ENCODE measurements around the gene NDUFS7.
"Not testable (repeated sequence)": the region's sequence is repeated elsewhere in the genome, so short reads cannot be mapped to it uniquely, and the experiment has no call there.

NDUFS7 gene

GRCh38 chr19:1429750-1430149 is 46.0 kb downstream of the NDUFS7 start:
- no peak for DNase-seq
- H3K36me3 Mint-ChIP-seq, result peaks cover 24 to 25% of the 10 kb centered on the region in 2 donors
- peaks cover 4 to 9% of the 10 kb centered on the region in 2 donors for H3K4me1 Mint-ChIP-seq
- ATAC-seq (replicated peaks), result no peak
- H3K9me3 Mint-ChIP-seq, result no peaks in the 10 kb centered on the region
- H3K27ac Mint-ChIP-seq, result peak overlapping the region; percentile 69
- no peak overlapping the region for H3K4me3 Mint-ChIP-seq
- H3K27me3 Mint-ChIP-seq, result no peaks in the 10 kb centered on the region

GRCh38 chr19:1430246-1430645 is 46.5 kb downstream of the NDUFS7 start:
- no peak overlapping the region for H3K27ac Mint-ChIP-seq
- no peak overlapping the region for H3K4me3 Mint-ChIP-seq
- ATAC-seq (replicated peaks), result no peak
- H3K4me1 Mint-ChIP-seq, result peaks cover 2 to 5% of the 10 kb centered on the region in 2 donors
- H3K9me3 Mint-ChIP-seq, result no peaks in the 10 kb centered on the region
- DNase-seq, result no peak
- no peaks in the 10 kb centered on the region for H3K27me3 Mint-ChIP-seq
- H3K36me3 Mint-ChIP-seq, result peaks cover 21 to 22% of the 10 kb centered on the region in 2 donors

GRCh38 chr19:1431759-1432506 is 48.2 kb downstream of the NDUFS7 start:
- Mint-ChIP-seq H3K4me3 (peak overlapping the region in 1 of 2 donors; percentile 22), H3K4me1 (peaks cover 0 to 5% of the 10 kb centered on the region in 2 donors), H3K27me3 (no peaks in the 10 kb centered on the region), H3K27ac (peak overlapping the region; percentile 63), H3K9me3 (no peaks in the 10 kb centered on the region), H3K36me3 (peaks cover 22 to 27% of the 10 kb centered on the region in 2 donors)
- DNase-seq (no peak), ATAC-seq (replicated peaks) (no peak)

GRCh38 chr19:1432507-1432887 is 48.8 kb downstream of the NDUFS7 start:
- Mint-ChIP-seq H3K36me3 (peaks cover 22 to 27% of the 10 kb centered on the region in 2 donors), H3K9me3 (no peaks in the 10 kb centered on the region), H3K4me3 (no peak overlapping the region), H3K4me1 (peaks cover 0 to 5% of the 10 kb centered on the region in 2 donors), H3K27me3 (no peaks in the 10 kb centered on the region), H3K27ac (peak overlapping the region; percentile 25)
- ATAC-seq (replicated peaks), result no peak
- no peak for DNase-seq

- Mint-ChIP-seq H3K27me3 (no peaks in the 10 kb centered on the region), H3K36me3 (peaks cover 26 to 30% of the 10 kb centered on the region in 2 donors), H3K4me1 (peaks cover 5 to 13% of the 10 kb centered on the region in 2 donors), H3K9me3 (no peaks in the 10 kb centered on the region), H3K4me3 (no peak overlapping the region), H3K27ac (no peak overlapping the region)
- ATAC-seq (replicated peaks) (no peak), DNase-seq (no peak)
Observed at GRCh38 chr19:1433119-1434039, 49.7 kb downstream of the NDUFS7 start.

- H3K36me3 Mint-ChIP-seq, result peaks cover 31 to 34% of the 10 kb centered on the region in 2 donors
- no peaks in the 10 kb centered on the region for H3K9me3 Mint-ChIP-seq
- no peaks in the 10 kb centered on the region for H3K27me3 Mint-ChIP-seq
- H3K4me1 Mint-ChIP-seq, result peaks cover 5 to 13% of the 10 kb centered on the region in 2 donors
- ATAC-seq (replicated peaks), result no peak
- H3K4me3 Mint-ChIP-seq, result no peak overlapping the region
- no peak for DNase-seq
- no peak overlapping the region for H3K27ac Mint-ChIP-seq
Observed at GRCh38 chr19:1434040-1434366, 50.3 kb downstream of the NDUFS7 start.

- no peak overlapping the region for H3K27ac Mint-ChIP-seq
- H3K27me3 Mint-ChIP-seq, result no peaks in the 10 kb centered on the region
- H3K4me1 Mint-ChIP-seq, result peaks cover 7 to 17% of the 10 kb centered on the region in 2 donors
- ATAC-seq (replicated peaks) (no peak), DNase-seq (no peak)
- H3K36me3 Mint-ChIP-seq, result peaks cover 37% of the 10 kb centered on the region in 2 donors
- H3K9me3 Mint-ChIP-seq, result no peaks in the 10 kb centered on the region
- no peak overlapping the region for H3K4me3 Mint-ChIP-seq
Observed at GRCh38 chr19:1434577-1435060, 50.9 kb downstream of the NDUFS7 start.

- peak overlapping the region; percentile 9 for H3K27ac Mint-ChIP-seq
Observed at GRCh38 chr19:1435378-1435989, 51.8 kb downstream of the NDUFS7 start.

GRCh38 chr19:1437609-1438008 is 53.9 kb downstream of the NDUFS7 start:
- Mint-ChIP-seq H3K4me1 (peaks cover 22 to 43% of the 10 kb centered on the region in 2 donors), H3K36me3 (peaks cover 50 to 52% of the 10 kb centered on the region in 2 donors), H3K4me3 (no peak overlapping the region), H3K27me3 (no peaks in the 10 kb centered on the region), H3K27ac (peak overlapping the region; percentile 100), H3K9me3 (no peaks in the 10 kb centered on the region)
- DNase-seq, result no peak
- ATAC-seq (replicated peaks), result no peak

More at GRCh38 chr19:1435378-1435989, 51.8 kb downstream of the NDUFS7 start:
- Mint-ChIP-seq H3K9me3 (no peaks in the 10 kb centered on the region), H3K4me3 (no peak overlapping the region), H3K27me3 (no peaks in the 10 kb centered on the region), H3K4me1 (peaks cover 11 to 26% of the 10 kb centered on the region in 2 donors), H3K36me3 (peaks cover 40% of the 10 kb centered on the region in 2 donors)
- DNase-seq (no peak), ATAC-seq (replicated peaks) (no peak)

- no peaks in the 10 kb centered on the region for H3K9me3 Mint-ChIP-seq
- H3K4me1 Mint-ChIP-seq, result peaks cover 25 to 47% of the 10 kb centered on the region in 2 donors
- peak within 1 kb of the TSS; percentile 97 to 100 for H3K4me3 Mint-ChIP-seq
- peak within 1 kb of the TSS; percentile 100 for H3K27ac Mint-ChIP-seq
- DNase-seq, result peak; percentile 92
- H3K36me3 Mint-ChIP-seq, result peaks cover 54% of the 10 kb centered on the region in 2 donors
- ATAC-seq (replicated peaks), result peak; percentile 84 to 92
- no peaks in the 10 kb centered on the region for H3K27me3 Mint-ChIP-seq
Observed at GRCh38 chr19:1438035-1438932, 54.6 kb downstream of the NDUFS7 start, which contains the start of gene RPS15. Gene RPS15, plus strand, starts transcription at chr19:1438396. Its CDS starts 30 bp downstream, at chr19:1438426.

- peaks cover 25 to 43% of the 10 kb centered on the region in 2 donors for H3K4me1 Mint-ChIP-seq
- no peak for DNase-seq
- H3K27me3 Mint-ChIP-seq, result no peaks in the 10 kb centered on the region
- peak overlapping the region; percentile 100 for H3K27ac Mint-ChIP-seq
- H3K36me3 Mint-ChIP-seq, result peaks cover 50 to 54% of the 10 kb centered on the region in 2 donors
- no peaks in the 10 kb centered on the region for H3K9me3 Mint-ChIP-seq
- peak overlapping the region; percentile 97 to 100 for H3K4me3 Mint-ChIP-seq
- peak; percentile 1 to 5 for ATAC-seq (replicated peaks)
Observed at GRCh38 chr19:1438933-1439354, 55.2 kb downstream of the NDUFS7 start.

- Mint-ChIP-seq H3K4me3 (peak overlapping the region; percentile 97 to 100), H3K36me3 (peaks cover 52 to 57% of the 10 kb centered on the region in 2 donors), H3K4me1 (peaks cover 27 to 46% of the 10 kb centered on the region in 2 donors), H3K27ac (peak overlapping the region; percentile 100)
- not testable (repeated sequence) for H3K27me3 Mint-ChIP-seq; ATAC-seq (replicated peaks); DNase-seq; H3K9me3 Mint-ChIP-seq
Observed at GRCh38 chr19:1439525-1440417, 56.1 kb downstream of the NDUFS7 start.
